GM21360 (cell line): ENCODE results near the gene GALNT9.
"Not testable (repeated sequence)": the region's sequence is repeated elsewhere in the genome, so short reads cannot be mapped to it uniquely, and the experiment has no call there.

Source experiments
- ATAC-seq: cut with Tn5 transposase; IDR thresholded peaks from one replicate; pipeline ENCODE4 v1.9.1; 2021; ENCODE audit warnings: mild to moderate bottlenecking, moderate library complexity; ENCODE audit not compliant: unreplicated experiment

GALNT9 gene

DNA sequence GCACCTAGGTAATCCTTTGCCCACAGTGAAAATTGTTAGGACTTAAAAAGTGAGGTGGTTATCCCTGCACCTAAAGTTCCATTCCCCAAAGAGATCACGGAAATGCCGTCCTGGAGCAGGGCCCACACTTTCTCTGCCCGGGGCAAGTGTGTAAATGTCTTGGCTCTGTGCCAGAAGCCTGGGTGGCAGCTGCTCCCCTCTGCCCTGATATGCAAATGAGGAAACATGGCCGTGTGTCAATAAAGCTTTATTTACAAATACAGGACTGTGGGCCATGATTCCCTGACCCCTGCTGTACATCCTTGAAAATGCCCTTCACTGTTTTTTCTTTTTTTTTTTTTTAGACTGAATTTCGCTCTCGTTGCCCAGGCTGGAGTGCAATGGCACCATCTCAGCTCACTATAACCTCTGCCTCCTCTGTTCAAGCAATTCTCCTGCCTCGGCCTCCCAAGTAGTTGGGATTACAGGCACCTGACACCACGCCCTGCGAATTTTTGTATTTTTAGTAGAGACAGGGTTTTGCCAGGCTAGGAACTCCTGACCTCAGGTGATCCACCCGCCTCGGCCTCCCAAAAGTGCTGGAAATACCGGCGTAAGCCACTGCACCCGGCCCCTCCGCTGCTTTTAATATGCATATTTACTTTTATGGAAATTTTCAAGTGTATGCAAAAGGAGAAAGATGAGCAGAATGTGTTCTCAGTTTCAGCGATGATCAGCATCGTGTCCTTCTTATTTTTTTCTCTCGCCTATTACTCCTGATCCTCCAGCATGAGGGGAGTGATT, 75.5 kb downstream of the GALNT9 start:
- no peak for ATAC-seq

GRCh38 chr12:132252981-132253380, 76.4 kb downstream of the GALNT9 start:
- ATAC-seq, result not testable (repeated sequence)

DNA sequence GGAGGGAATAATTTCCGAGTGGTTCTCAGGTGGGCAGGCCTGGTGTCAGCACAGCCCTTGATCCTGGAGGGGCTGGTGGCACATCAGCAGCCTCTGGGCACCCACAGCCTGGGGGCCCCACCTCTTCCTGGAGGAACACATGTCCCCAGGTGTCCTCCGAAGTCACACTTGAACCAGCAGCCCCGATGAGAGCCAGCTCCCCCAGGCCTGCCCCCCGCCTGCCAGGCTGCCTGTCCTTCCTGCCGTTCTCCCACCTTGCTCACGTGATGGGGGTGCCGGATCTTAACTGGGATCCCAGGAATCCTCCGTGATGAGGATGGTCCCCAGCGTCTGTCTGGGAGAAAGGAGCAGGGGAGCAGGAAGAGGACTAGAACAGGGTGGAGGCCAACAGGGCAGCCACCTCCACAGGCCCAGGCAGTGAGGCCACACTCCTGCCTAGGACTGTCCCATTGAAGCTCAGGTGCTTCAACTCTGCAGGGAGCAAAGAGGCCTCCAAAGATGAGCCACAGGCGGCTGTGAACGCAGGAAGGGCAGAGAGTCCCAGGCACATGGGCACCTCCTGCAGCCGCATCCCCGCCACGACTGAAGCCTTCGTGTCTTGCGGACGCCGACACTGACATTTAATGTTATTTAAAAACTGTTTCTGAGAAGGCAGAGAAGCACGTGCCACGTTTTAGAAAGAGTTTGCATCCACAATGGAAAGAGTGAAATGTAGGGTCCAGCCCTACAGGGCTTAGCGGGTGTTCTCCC, 77.5 kb downstream of the GALNT9 start:
- ATAC-seq, result no peak

DNA sequence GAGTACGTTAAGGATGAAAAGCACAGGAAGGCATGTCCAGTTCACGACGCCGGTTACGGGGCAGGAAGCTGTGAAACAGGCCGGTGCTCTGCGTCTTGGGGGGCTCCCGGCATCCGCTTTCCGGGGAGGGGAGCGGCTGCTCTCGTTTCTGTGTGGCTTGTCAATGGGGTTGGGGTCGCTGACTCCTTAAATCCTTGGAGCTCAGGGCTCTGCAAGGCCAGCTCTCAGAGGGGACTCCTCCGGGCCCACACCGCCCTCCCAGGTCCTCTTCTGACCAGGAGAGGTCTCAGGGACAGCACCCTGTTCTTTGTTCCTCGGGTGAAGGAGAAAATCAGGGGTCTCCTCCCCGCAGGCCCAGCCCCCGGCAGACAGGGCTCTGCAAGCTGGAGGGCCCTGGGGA, 78.1 kb downstream of the GALNT9 start:
- no peak for ATAC-seq

DNA sequence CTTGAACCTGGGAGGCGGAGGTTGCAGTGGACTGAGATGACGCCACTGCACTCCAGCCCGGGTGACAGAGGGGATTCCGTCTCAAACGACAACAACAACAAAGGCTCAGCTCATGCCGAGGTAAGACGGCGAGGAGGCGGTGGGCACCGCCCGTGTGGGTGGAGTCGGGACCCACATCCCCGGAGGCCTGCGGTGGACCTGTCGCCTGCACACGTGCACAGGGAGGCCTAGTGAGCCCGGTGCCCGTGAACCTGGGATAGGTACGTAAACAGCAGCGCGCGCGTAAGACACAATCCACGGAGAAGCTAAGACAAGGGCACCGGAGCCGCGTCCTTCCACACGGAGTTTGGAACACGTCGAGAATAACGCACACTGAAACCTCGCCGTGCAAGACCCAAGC, 78.7 kb downstream of the GALNT9 start:
- no peak for ATAC-seq

- no peak for ATAC-seq
Observed at GRCh38 chr12:132249689-132250478, 79.5 kb downstream of the GALNT9 start.

- ATAC-seq, result no peak
Observed at GRCh38 chr12:132248453-132249167, 80.8 kb downstream of the GALNT9 start.

DNA sequence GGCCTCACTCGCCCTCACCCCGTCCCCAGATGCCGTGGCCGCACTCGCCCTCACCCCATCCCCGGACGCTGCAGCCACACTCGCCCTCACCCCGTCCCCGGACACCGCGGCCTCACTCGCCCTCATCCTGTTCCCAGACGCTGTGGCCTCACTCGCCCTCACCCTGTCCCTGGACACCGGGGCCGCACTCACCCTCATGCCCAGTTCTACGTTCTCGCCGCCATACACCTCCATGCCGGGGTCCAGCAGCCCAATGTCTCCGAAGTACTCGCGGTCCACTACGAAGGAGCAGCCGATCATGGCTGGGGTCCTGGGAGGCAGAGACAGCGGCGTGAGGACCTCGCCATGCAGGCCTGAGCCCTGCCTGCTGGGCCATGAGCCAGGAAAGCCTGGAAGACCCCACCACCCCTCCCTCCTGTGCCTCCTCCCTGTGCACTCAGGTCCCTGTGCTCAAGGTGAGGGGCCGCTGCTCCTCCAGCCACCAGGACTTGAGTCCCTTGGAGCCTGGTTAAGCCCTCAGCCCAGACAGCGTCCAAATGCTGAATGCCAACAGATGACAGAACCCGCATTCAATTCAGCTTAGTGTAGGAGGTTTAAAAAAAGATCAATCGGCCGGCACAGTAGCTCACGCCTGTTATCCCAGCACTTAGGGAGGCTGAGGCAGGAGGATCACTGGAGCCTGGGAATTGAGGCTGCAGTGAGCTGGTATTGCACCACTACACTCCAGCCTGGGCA, 81.5 kb downstream of the GALNT9 start:
- ATAC-seq, result no peak

GRCh38 chr12:132246997-132247717, 82.2 kb downstream of the GALNT9 start:
- no peak for ATAC-seq

DNA sequence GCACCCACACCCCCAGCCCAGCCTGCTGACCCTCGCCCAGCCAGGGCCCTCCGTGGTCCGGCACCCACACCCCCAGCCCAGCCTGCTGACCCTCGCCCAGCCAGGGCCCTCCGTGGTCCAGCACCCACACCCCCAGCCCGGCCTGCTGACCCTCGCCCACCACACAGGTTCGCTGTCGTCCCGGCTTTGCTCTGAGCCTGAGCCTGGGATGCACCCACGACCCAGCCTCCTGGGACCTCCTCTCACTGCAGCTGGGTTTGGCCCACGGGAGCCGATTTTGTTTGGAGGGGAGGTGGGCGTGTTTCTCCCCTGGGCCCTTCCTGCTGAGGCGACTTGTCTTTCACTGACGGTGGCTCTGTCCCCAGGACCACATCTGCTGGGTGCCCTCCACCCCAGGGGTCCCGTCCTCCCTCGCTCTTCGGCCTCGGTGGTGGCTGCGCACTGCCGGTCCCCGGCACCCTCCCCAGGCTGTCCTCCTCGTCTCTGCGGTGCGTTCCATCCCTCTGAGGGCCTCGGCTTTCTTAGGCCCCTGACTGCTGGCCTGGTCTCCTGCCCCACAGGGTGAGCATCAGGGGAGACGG, 83.8 kb downstream of the GALNT9 start:
- no peak for ATAC-seq

- ATAC-seq, result no peak
Observed at GRCh38 chr12:132244724-132245295, 84.6 kb downstream of the GALNT9 start.

GRCh38 chr12:132243596-132244310, 85.6 kb downstream of the GALNT9 start:
- no peak for ATAC-seq

DNA sequence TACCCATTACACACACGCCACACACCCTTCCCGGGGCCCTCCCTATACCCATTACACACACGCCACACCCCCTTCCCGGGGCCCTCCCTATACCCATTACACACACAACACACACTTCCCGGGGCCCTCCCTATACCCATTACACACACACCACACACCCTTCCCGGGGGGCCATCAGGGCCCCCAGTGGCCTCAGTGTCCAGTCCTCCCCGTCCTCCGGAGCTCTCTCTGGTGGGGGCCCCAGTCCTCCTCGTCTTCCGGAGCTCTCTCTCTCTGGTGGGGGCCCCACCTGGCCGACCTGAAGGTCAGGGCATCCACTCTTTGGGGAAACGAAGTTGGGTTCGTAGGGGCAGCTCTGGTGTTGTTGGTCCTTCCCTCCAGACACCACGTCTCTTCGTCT, 86.2 kb downstream of the GALNT9 start:
- ATAC-seq, result not testable (repeated sequence)

GRCh38 chr12:132240669-132241007, 88.8 kb downstream of the GALNT9 start:
- ATAC-seq, result not testable (repeated sequence)

- no peak for ATAC-seq
Observed at GRCh38 chr12:132239796-132240668, 89.4 kb downstream of the GALNT9 start.

GRCh38 chr12:132239392-132239791, 90.0 kb downstream of the GALNT9 start:
- no peak for ATAC-seq

DNA sequence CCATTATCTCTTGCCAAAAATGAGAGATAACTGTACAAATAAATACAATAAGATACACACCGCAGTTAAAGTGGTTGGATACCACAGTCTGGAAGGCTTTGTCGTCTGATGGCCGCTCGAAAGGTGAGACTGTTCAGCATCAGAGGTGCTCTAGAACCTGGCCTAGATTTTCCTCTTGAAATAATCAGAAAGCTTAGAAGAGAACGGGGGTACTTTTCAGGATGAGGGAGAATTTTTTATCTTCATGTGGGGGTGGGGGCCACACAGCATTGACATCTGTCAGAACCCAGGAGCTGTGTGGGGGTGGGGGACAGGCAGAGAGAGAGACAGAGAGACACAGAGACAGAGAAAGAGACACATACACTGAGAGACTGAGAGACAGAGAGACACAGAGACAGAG, 90.5 kb downstream of the GALNT9 start:
- ATAC-seq, result no peak
